NCI-H2081 treated with DMSO at 0.1 percent for 48 hours (cell line): ENCODE results near the gene RCHY1.
"Not testable (repeated sequence)": the region's sequence is repeated elsewhere in the genome, so short reads cannot be mapped to it uniquely, and the experiment has no call there.

Source experiments
- DNase-seq: peaks from one replicate; lab custom pipeline; 2025; lab: John Stamatoyannopoulos, UW

Gene RCHY1

DNA sequence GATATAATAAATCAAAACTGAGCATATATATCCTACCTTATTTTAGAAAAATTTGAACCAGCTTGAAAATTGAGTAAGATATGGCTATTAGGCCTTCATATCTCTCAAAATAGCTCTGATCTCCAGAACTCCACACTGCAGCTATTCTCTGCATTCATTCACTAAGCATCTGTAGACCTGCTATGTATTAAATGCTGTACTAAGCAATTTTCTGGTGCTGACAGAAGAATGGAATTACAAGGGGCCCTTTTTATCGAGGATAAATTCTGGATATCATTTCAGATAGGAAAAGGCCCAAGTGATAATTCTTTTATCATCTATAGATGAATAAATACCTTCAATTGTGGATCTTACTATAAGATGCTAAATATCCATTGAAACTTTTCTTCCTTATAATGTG is 1.9 kb upstream of the RCHY1 start:
- no peak for DNase-seq

DNA sequence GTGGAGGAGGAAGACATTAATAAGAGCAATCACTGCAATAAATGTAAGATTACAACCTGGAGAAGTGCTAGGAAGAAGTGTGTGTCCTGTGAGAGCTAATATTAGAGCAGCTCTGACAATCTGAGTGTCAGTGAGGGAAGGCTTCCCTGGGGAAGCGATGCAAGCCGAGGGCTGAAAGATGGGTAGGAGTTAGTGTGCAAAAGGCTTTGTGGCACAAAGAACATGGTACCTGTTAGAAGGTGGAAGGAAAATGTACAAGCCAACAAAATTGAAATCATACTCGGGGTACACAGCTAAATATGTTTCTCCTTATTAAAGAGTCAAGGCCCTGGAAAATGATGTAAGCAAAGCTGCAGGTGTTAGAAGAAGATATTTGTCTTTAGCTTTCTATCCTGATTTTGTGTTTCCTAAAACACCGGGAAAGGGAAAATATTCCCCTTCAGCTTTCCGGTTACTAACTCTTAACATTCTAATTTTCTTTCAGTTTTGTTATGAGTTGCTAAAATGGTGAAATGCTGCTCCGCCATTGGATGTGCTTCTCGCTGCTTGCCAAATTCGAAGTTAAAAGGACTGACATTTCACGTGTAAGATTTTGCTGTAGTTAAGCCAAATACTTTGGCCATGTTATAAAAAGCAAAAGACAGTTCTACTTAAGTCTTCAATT is 878 bp upstream of the RCHY1 start:
- DNase-seq = no peak

GRCh38 chr4:75513526-75514130 is 575 bp downstream of the RCHY1 start:
- DNase-seq = no peak

DNA sequence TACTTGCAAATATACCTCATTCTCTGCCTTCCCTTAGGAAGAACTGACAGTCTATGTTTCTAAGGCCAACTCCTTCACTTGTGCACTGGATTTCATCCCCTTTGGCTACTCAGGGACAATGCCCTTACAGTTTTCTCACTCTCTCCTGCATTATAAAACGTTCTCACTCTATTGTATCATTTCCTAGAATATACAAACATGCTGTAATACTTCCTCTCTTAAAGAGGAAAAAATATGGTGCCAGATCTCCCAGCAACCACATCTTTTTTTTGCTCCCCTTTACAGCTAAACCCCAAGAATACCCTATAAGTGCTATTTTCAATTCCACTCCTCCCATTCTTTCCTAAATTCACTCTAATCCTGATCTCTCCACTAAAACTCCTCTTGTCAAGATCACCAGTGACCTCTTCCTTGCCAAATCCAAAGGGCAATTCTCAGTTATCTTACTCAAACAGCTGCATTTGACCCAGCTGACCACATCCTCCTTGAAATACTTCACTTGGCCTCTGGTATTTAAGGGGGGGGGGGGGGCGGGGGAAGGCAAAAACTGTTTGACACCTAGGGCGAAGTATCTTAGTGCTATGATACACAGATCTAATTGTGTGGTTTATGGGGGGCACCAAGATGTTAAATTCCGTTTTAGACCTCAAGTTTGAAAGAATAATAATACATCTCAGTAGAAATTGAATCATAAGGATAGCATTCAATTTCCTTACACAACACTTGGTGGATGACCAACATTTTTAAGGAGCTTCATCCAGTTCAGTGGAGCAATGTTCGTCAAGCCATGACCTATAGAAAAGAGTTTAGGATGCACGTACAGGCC is 1.6 kb downstream of the RCHY1 start:
- DNase-seq = no peak

- DNase-seq = no peak
Observed at GRCh38 chr4:75511841-75512240, 2.4 kb downstream of the RCHY1 start.

GRCh38 chr4:75509592-75509991 is 4.6 kb downstream of the RCHY1 start:
- DNase-seq = not testable (repeated sequence)

DNA sequence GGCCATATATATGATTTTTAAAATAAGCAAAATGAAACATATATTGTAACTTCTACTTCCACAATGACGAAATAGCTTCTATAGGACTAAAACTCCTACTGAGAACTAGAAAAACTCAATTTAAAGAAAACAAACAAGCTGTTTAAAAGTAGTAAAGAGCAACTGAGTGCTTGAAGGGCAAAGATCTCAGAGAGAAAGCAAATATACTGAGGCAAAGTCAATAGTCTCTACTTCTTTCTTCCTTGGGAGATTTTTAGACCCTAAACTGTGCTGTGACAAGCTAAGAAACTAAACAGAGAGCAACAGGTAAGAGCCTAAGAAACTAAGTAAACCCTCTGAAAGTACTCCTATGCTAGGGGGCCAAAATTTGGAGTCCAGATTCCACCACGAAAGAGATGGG is 8.6 kb downstream of the RCHY1 start:
- no peak for DNase-seq

- no peak for DNase-seq
Observed at GRCh38 chr4:75502671-75503070, 11.5 kb downstream of the RCHY1 start.

DNA sequence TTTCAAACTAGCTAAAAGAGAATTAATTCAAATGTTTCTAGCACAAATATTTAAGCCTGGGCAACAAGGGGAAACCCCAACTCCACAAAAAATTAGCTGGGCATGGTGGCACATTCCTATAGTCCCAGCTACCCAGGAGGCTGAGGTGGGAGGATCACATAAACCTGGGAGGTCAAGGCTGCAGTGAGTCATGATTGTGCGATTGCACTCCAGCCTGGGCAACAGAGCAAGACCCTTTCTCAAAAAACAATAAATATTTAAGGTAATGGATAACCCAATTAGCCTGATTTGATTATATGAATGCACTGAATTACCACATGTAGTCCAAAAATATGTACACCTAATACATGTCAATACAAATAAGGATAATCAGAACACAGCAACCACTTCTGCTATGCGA is 14.3 kb downstream of the RCHY1 start:
- no peak for DNase-seq

- no peak for DNase-seq
Observed at GRCh38 chr4:75498041-75498440, 16.2 kb downstream of the RCHY1 start.

- no peak for DNase-seq
Observed at GRCh38 chr4:75497133-75497532, 17.1 kb downstream of the RCHY1 start.

- DNase-seq = no peak
Observed at GRCh38 chr4:75496406-75496805, 17.8 kb downstream of the RCHY1 start.

DNA sequence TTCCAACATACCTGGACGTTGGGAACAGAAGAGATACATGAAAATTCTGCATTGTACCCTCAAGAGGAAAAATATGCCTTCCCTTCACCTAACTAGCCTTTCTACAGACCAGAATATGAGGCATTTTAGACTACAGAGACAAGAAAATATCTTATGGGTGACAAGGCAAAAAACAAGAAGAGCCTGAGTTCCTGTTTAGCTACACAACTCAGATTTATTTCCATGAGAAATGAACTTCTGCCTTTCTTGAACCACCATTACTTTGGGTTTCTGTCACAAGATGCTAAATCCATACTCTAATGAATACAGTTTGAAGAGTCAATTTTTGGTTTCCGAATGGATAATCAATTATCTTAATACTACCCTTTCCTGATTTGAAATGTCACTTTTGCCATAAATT is 18.7 kb downstream of the RCHY1 start:
- DNase-seq = no peak

- DNase-seq = no peak
Observed at GRCh38 chr4:75494563-75494962, 19.6 kb downstream of the RCHY1 start.

DNA sequence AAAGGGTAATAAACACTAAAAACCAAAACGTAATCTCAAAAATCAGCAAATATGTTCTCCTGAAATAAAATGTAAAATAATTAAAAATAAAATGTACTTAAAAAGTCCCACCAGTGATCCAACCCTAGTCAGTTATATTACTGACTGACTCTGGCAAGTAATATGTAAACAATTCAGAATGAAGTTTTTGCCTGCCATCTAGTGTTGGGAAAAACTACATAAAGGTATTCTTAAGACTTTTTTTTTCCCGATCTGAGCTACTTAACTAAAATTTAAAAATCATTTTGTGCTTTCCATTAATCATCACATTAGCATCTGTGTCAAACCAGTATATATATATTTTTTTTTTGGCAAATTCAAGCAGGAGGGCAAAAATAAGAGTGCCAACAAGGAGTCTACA is 24.0 kb downstream of the RCHY1 start:
- no peak for DNase-seq

- no peak for DNase-seq
Observed at GRCh38 chr4:75484190-75484589, 30.0 kb downstream of the RCHY1 start.

- no peak for DNase-seq
Observed at GRCh38 chr4:75477201-75477600, 37.0 kb downstream of the RCHY1 start.

DNA sequence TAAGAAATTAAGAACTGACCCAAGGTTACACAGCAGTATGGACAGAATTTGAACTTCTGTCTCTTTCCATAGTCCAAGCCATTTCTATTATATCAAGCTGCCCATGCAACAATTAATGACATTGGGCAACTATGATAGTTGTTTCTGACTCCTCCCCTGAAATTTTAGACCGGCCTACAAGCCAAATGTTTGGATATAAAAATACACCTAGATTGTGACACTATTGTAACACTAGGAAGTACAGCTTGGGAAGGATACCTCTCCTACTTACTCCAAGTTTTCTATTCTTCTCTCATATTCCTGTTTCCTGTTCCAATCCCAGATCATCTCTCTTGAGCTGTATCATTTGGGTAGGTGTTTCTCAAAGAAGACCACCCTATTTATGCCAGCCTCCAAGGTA is 43.5 kb downstream of the RCHY1 start:
- DNase-seq = no peak

- DNase-seq = no peak
Observed at GRCh38 chr4:75469896-75470295, 44.3 kb downstream of the RCHY1 start.

DNA sequence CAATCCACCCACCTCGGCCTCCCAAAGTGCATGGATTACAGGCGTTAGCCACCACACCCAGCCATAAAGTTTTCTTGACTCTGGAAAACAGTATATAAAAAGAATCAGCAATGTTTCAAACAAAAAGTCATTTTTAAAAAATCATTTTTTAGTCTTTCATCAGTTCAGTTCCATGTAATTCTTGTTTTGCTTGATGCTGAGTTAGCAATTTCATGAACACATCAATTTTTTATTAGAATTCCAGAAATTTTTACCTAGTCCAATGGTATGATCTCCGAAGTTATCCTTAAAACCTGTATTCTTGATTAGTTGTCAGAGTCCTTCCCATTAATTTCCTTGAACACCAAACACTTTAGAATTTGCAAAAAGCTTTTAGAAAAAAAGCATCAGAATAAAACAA is 56.8 kb downstream of the RCHY1 start:
- no peak for DNase-seq

- DNase-seq = no peak
Observed at GRCh38 chr4:75434105-75434504, 80.1 kb downstream of the RCHY1 start.

- DNase-seq = no peak
Observed at GRCh38 chr4:75432683-75433082, 81.5 kb downstream of the RCHY1 start.

DNA sequence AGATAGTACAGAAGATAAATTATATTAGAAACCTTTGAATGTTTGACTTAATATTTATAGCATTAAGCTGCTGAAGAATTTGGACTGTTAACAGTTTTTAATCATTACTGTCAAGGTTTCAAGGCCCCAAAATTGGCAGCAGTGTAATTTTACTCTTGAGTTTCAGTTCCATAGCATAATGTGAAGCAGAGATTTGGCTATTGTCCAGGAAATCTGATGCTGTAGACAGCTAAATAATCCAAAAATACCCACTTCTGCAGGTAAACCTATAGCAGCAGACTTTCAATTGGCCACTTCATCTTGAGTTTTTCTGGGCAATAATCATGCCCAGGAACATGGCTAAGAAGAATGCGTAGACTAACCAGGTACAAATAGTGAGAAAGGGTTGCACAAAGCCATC is 85.0 kb downstream of the RCHY1 start:
- no peak for DNase-seq
